GM12878 (cell line): ENCODE measurements around the gene EDN2. TPM values are rescaled to one million over a fixed set of nuclear protein-coding genes. Genes with fewer than 3 reads are reported as not detected.

Experiments used
- ATAC-seq: fragments of 200-7000 bp; cut with Tn5 transposase; 3 replicates; pipeline ENCODE4 v1.9.1; 2020; ENCODE audit warnings: mild to moderate bottlenecking, moderate library complexity
- BruUV-seq: library from RNA; stranded (reverse); fragments of 400-500 nt; replicated peaks from 2 replicates; lab custom pipeline; 2021; lab: Mats Ljungman, UMichigan
- CTCF ChIA-PET: fragments of 300-600 bp; sonication (Branson Sonifier 250); formaldehyde crosslinking; extraction: SDS; loops from one replicate; lab custom pipeline; 2021; ENCODE audit warnings: inconsistent platforms; lab: Yijun Ruan, JAX
- POLR2A ChIA-PET: fragments of 350-600 bp; formaldehyde crosslinking; extraction: SDS; loops from one replicate; lab custom pipeline; 2021; ENCODE audit warnings: inconsistent platforms; lab: Charles Lee
- RAD21 ChIA-PET: fragments of 300-600 bp; sonication (Branson Sonifier 250); formaldehyde crosslinking; loops from one replicate; lab custom pipeline; 2023; ENCODE audit warnings: antibody characterized with exemption; ENCODE audit not compliant: unreplicated experiment; lab: Charles Lee
- SMC1A ChIA-PET: fragments of 300-600 bp; sonication (Branson Sonifier 250); formaldehyde crosslinking; loops from one replicate; lab custom pipeline; 2023; ENCODE audit not compliant: unreplicated experiment, uncharacterized antibody; lab: Charles Lee
- DNase-seq: peaks from one replicate; pipeline ENCODE4 v3.0.0-alpha.2; 2011; ENCODE audit warnings: low read depth, low spot score
- FAIRE-seq: peaks from 3 replicates; lab custom pipeline; 2011; peaks lifted over from hg19 to GRCh38; lab: Jason Lieb, UNC
- H2AFZ ChIP-seq: 2 replicates; pipeline ENCODE4 v1.6.0; 2011; ENCODE audit warnings: low read depth, low read length, control low read depth; ENCODE audit not compliant: control insufficient read depth
- H3K27ac ChIP-seq: 2 replicates; pipeline ENCODE4 v1.5.1; 2011; ENCODE audit warnings: control low read depth; ENCODE audit not compliant: control insufficient read depth, insufficient read depth
- H3K27me3 ChIP-seq, 2 experiments: replicated peaks in 1 of 2; 2 replicates each; pipeline versions ENCODE4 v1.6.0 to v1.6.1; 2011; ENCODE audit warnings: low read length in 1 of 2; ENCODE audit not compliant: control insufficient read depth in 2 of 2, insufficient read depth in 2 of 2
- H3K36me3 ChIP-seq, 2 experiments: 2 replicates each; pipeline ENCODE4 v1.5.1; 2011; ENCODE audit warnings: low read length in 1 of 2; ENCODE audit not compliant: control insufficient read depth in 2 of 2, insufficient read depth in 2 of 2
- H3K4me1 ChIP-seq: 2 replicates; pipeline ENCODE4 v1.6.1; 2011; ENCODE audit warnings: mild to moderate bottlenecking, low read length, moderate library complexity, mixed read lengths; ENCODE audit not compliant: control insufficient read depth, insufficient read depth
- H3K4me2 ChIP-seq: 2 replicates; pipeline ENCODE4 v1.6.0; 2011; ENCODE audit warnings: control low read depth; ENCODE audit not compliant: control insufficient read depth, insufficient read depth
- H3K4me3 ChIP-seq: fragments of 200-600 bp; sonication (generic); 2 replicates; pipeline ENCODE4 v1.5.1; 2016
- H3K79me2 ChIP-seq: 2 replicates; pipeline ENCODE4 v1.6.0; 2011; ENCODE audit warnings: low read length; ENCODE audit not compliant: control insufficient read depth, insufficient read depth
- H3K9ac ChIP-seq: 2 replicates; pipeline ENCODE4 v1.8.0; 2011; ENCODE audit warnings: low read length, control low read depth, mixed read lengths; ENCODE audit not compliant: control insufficient read depth, insufficient read depth
- H3K9me3 ChIP-seq: replicated peaks from 3 replicates; pipeline ENCODE4 v1.5.1; 2011; ENCODE audit warnings: mild to moderate bottlenecking, low read length; ENCODE audit not compliant: control insufficient read depth, insufficient read depth
- H4K20me1 ChIP-seq: 2 replicates; pipeline ENCODE4 v1.6.0; 2011; ENCODE audit not compliant: control insufficient read depth, insufficient read depth
- BCLAF1 ChIP-seq: fragments of 450-650 bp; IDR thresholded peaks from 2 replicates; pipeline ENCODE4 v1.6.1; 2017; ENCODE audit warnings: antibody characterized with exemption, mild to moderate bottlenecking, moderate library complexity
- CHD4 ChIP-seq: fragments of 200-600 bp; sonication (generic); IDR thresholded peaks from 2 replicates; pipeline ENCODE4 v1.6.1; 2016; ENCODE audit warnings: mild to moderate bottlenecking
- DPF2 ChIP-seq: fragments of 450-650 bp; IDR thresholded peaks from 2 replicates; pipeline ENCODE4 v1.6.1; 2017; ENCODE audit warnings: mild to moderate bottlenecking
- ESRRA ChIP-seq: IDR thresholded peaks from 2 replicates; pipeline ENCODE4 v1.6.1; 2012; ENCODE audit warnings: mild to moderate bottlenecking, low read length, improper control_type of control experiment
- FOXK2 ChIP-seq: fragments of 450-650 bp; IDR thresholded peaks from 2 replicates; pipeline ENCODE4 v1.6.1; 2017; ENCODE audit warnings: mild to moderate bottlenecking, moderate library complexity
- FOXM1 ChIP-seq: IDR thresholded peaks from 2 replicates; pipeline ENCODE4 v1.6.1; 2012; ENCODE audit warnings: low read depth, mild to moderate bottlenecking, inconsistent platforms, low read length, moderate library complexity
- GABPA ChIP-seq: IDR thresholded peaks from 2 replicates; pipeline ENCODE4 v1.6.1; 2014; ENCODE audit warnings: antibody characterized with exemption, low read depth, mild to moderate bottlenecking, inconsistent platforms
- KLF5 ChIP-seq: fragments of 450-650 bp; IDR thresholded peaks from 2 replicates; pipeline ENCODE4 v1.6.1; 2014; ENCODE audit warnings: mild to moderate bottlenecking; ENCODE audit not compliant: partially characterized antibody
- NR2C1 ChIP-seq: fragments of 450-650 bp; IDR thresholded peaks from 2 replicates; pipeline ENCODE4 v1.6.1; 2017; ENCODE audit warnings: antibody characterized with exemption, mild to moderate bottlenecking, moderate library complexity
- NR2C2 ChIP-seq: IDR thresholded peaks from 2 replicates; pipeline ENCODE4 v1.6.1; 2011; ENCODE audit warnings: borderline replicate concordance, low read depth; ENCODE audit not compliant: control insufficient read depth, insufficient read length
- PAX8 ChIP-seq: fragments of 450-650 bp; IDR thresholded peaks from 2 replicates; pipeline ENCODE4 v1.6.1; 2017; ENCODE audit warnings: mild to moderate bottlenecking, moderate library complexity
- RB1 ChIP-seq: fragments of 450-650 bp; formaldehyde crosslinking; IDR thresholded peaks from 2 replicates; pipeline ENCODE4 v1.6.1; 2017; ENCODE audit warnings: mild to moderate bottlenecking, borderline replicate concordance
- RELA ChIP-seq: fragments of 450-650 bp; IDR thresholded peaks from 2 replicates; pipeline ENCODE4 v1.8.0; 2014; ENCODE audit warnings: borderline replicate concordance; ENCODE audit not compliant: partially characterized antibody
- SIX5 ChIP-seq: IDR thresholded peaks from 2 replicates; pipeline ENCODE4 v1.6.1; 2011; ENCODE audit warnings: mild to moderate bottlenecking, low read depth, low read length, moderate library complexity; ENCODE audit not compliant: severe bottlenecking
- SP1 ChIP-seq: IDR thresholded peaks from one replicate; pipeline ENCODE4 v1.6.1; 2011; ENCODE audit warnings: low read depth, low read length
- SREBF2 ChIP-seq: IDR thresholded peaks from 2 replicates; pipeline ENCODE4 v1.6.1; 2012; ENCODE audit warnings: mild to moderate bottlenecking, low read length
- STAT1 ChIP-seq: fragments of 450-650 bp; conservative IDR thresholded peaks from 2 replicates; pipeline ENCODE4 v1.6.1; 2014; ENCODE audit warnings: antibody characterized with exemption, mild to moderate bottlenecking
- TARDBP ChIP-seq: IDR thresholded peaks from 2 replicates; pipeline ENCODE4 v1.6.1; 2016; ENCODE audit warnings: borderline replicate concordance
- ZBTB4 ChIP-seq: fragments of 450-650 bp; formaldehyde crosslinking; IDR thresholded peaks from 2 replicates; pipeline ENCODE4 v1.4.0; 2022; ENCODE audit warnings: mild to moderate bottlenecking, moderate library complexity
- ZNF217 ChIP-seq: fragments of 450-650 bp; IDR thresholded peaks from 2 replicates; pipeline ENCODE4 v1.6.1; 2017; ENCODE audit warnings: antibody characterized with exemption, mild to moderate bottlenecking
- WGBS: methylation state at CpG from one replicate; pipeline ENCODE4 v1.1.6; 2016; ENCODE audit warnings: low lambda C conversion rate; ENCODE audit not compliant: insufficient replicate concordance, insufficient coverage; ENCODE audit errors: missing lambda C conversion rate; 5-methylcytosine and 5-hydroxymethylcytosine counted together
- in situ Hi-C: fragments of 300-500 bp; cut with MboI; formaldehyde crosslinking; loops from 9 replicates; pipeline ENCODE4 v1.14.3; 2018; ENCODE audit warnings: mixed read lengths
- intact Hi-C: fragments of 100-400 bp; cut with micrococcal nuclease; formaldehyde crosslinking; loops from one replicate; pipeline ENCODE4 v1.14.2; 2022; ENCODE audit not compliant: unreplicated experiment
- polyA plus RNA-seq, 11 experiments: library from polyadenylated mRNA; depleted of rRNA in 4 of 11; unstranded in 6 of 11; stranded (reverse) in 5 of 11; fragments of >200 nt; fragmentation: Nextera tagmentation in 4 of 11; fragmentation: Illumina TruSeq in 1 of 11; extraction: Ambion mirVana in 4 of 11; extraction: Trizol in 1 of 11; gene quantifications; 1 replicate in 1 of 11; 2 replicates in 10 of 11; pipeline versions ENCODE4 v1.2.1 to v1.2.3, GENCODE V29; 2011 to 2016; ENCODE audit warnings: inconsistent platforms in 2 of 11, missing spikeins in 2 of 11, low read depth in 1 of 11
- total RNA-seq, 4 experiments: library from RNA; depleted of rRNA in 3 of 4; stranded (reverse); fragments of >200 nt in 3 of 4; fragmentation: Illumina TruSeq in 1 of 4; extraction: Trizol in 1 of 4; gene quantifications; 2 replicates each; pipeline versions ENCODE4 v1.2.1 to v1.2.3, GENCODE V29; 2013 to 2021

Gene EDN2
- total and polyA plus RNA-seq, 10 of the 15 experiments (the other 5 are each of a cell fraction or from before 2014, with no cell fraction given): 0.11 to 1.5 (median 0.43) TPM; not detected in 1

- TF ChIP-seq RELA: no peak
- no peak for TF ChIP-seq NR2C1
- TF ChIP-seq BCLAF1: no peak
- TF ChIP-seq DPF2: no peak
- TF ChIP-seq KLF5: no peak
- TF ChIP-seq FOXM1: no peak
- TF ChIP-seq GABPA: no peak
- no peak for TF ChIP-seq TARDBP
- TF ChIP-seq SP1: no peak
Observed at GRCh38 chr1:41503538-41504113, 19.1 kb upstream of the EDN2 start (continued).

DNA sequence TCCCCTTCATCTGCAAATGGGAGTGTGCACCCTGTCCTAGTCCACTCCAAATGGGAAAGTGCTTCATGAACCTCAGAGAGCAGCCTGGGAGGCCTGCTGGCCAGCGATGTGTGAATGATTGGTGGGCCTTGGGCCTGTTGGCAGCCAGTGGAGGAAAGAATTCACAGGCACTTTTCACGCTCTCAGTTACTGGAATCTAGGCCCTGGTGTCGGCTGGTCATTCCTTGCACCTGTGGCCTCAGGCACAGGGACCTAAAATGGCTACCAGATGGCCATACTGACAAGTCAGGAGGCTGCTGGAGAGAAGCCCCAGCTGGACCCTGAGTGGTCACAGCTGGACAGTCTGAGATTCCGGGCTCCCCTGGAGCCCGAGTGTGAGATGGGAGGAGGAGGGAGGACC lies 18.4 kb upstream of the EDN2 start:
- WGBS: 49% methylated on average over 5 of the region's 5 CpGs
- no peak overlapping the region for H3K4me2 ChIP-seq
- SMC1A ChIA-PET: interaction anchor here (0.9 kb wide), 1 partner anchor 16 kb away, joined by 3 read pairs; no protein-coding TSS in a partner anchor
- no peak for FAIRE-seq
- POLR2A ChIA-PET: no interaction called here
- no peak overlapping the region for H3K4me3 ChIP-seq
- H3K9me3 ChIP-seq: no peaks in the 10 kb centered on the region
- no peaks in the 10 kb centered on the region for H3K79me2 ChIP-seq
- ATAC-seq: no peak
- DNase-seq: no peak
- no peaks in the 10 kb centered on the region; a peak in 1 of 4 replicates for H3K27me3 ChIP-seq
- no peak overlapping the region for H2AFZ ChIP-seq
- in situ Hi-C loops (no loop called here), intact Hi-C loops (no loop called here)
- H4K20me1 ChIP-seq: no peaks in the 10 kb centered on the region
- no peak overlapping the region for H3K27ac ChIP-seq
- RAD21 ChIA-PET: no interaction called here
- H3K9ac ChIP-seq: no peak overlapping the region
- CTCF ChIA-PET: interaction anchor here (0.9 to 2.8 kb wide), 2 partner anchors 10 to 12 kb away, joined by 3 to 14 read pairs; no protein-coding TSS in a partner anchor
- H3K4me1 ChIP-seq: peaks cover 8% of the 10 kb centered on the region
- no peaks in the 10 kb centered on the region for H3K36me3 ChIP-seq
- no TSS peak for BruUV-seq
- TF ChIP-seq SREBF2: no peak
- TF ChIP-seq ESRRA: no peak
- no peak for TF ChIP-seq NR2C2
- TF ChIP-seq FOXK2: no peak
- TF ChIP-seq CHD4: no peak
- no peak for TF ChIP-seq RELA
- no peak for TF ChIP-seq ZNF217
- no peak for TF ChIP-seq STAT1
- TF ChIP-seq SIX5: no peak
- TF ChIP-seq PAX8: no peak
- no peak for TF ChIP-seq ZBTB4
- TF ChIP-seq RB1: no peak
